T-helper 22 cell (primary cell): Measurements from ENCODE around the gene GOLGA1.

Source experiments
- DNase-seq: peaks from one replicate; pipeline ENCODE4 v3.0.0-alpha.2; 2020; ENCODE audit warnings: low read depth

The GOLGA1 gene

DNA sequence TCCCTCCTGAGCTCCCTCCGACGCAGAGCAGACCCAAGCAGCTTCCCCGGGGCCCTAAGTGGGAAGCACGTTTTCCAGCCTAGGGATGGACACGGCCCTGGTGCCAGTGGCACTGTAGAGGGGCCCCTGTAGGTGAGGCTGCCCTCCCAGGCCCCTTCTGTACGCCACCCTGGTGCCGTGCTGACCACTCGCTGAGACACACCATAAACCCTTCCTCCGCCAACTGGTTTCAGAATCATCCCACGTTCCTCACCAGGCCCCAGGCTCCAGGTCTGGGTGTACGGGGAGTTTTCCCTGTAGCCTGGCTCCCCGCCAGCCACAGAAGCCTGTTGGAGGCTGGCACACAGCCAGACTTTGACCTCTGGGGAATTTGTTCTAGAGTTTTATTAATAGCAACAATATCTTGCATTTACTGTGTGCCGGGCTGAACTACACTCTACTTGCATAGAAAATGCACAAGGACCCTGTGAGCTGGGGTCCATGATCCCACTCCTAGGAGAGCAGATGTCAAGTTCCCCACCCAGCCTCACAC, 105.8 kb downstream of the GOLGA1 start:
- DNase-seq: no peak

DNA sequence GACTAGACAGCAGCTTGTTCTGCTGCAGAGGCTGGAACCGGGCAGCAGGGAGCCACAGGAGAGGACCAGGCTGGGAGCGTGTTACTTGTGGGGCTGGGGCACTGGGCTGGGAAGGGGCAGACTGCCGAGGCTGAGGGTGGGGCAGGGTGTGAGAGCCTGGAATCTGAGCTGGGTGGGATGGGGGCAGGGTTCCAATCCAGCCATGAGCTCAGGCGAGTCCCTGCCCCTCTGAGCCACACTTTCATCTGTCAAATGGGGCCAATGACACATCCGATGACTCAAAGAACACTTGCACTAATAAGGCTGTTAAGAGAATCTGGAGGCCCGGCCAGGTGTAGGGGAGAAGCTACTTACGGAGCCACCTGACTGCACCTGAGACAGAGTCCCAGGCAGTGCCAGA, 106.3 kb downstream of the GOLGA1 start:
- DNase-seq: no peak

DNA sequence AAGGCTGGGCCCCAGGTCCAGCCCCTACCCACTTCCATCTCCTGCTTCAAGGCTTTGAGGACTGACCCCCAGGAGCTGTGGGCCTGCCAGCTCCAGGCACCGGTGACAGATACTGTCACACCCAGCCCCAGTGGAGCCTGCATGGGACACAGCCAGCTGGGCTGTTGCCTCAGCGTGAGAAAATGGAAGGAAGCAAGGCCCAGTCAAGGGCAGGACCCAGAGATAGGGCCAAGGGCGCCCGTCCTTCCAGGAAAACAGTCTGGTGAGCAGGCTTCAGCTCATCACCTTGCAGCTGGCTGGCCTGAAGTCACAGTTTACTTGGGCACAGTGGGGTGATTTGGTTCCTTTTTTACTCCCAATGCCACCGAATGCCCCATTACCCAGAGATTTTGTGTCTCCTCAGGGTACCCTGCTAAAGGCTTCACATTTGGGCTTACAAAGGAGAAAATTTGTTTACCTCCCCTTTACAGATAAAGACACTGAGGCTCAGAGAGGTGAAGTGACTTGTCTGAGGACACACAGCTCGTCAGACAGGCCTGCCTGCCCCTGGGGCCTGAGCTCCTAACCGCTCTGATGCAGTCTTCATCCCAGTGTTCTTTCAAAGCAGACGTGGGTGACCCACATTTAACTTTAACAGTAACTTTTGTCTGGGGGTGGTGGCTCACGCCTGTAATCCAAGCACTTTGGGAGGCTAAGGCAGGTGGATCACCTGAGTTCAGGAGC, 109.1 kb downstream of the GOLGA1 start:
- no peak for DNase-seq

DNA sequence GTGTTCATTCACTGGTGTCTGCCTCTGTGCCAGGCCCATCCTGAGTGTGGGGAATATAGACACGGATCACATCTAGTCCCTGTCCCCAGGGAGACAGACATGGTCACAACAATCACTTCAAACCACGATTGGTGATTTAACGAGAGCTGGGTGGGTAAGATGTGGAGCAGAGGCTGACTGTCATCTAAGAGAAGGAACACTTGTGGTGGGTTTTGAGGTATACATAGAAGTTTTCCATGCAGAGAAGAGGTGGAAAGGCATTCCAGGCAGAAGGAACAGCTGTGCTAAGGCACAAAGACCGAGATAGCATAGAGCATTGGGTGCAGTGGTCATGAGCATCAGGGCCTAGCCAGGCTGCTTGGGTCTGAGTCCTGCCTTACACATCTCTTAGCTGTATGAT, 110.3 kb downstream of the GOLGA1 start:
- DNase-seq: no peak

DNA sequence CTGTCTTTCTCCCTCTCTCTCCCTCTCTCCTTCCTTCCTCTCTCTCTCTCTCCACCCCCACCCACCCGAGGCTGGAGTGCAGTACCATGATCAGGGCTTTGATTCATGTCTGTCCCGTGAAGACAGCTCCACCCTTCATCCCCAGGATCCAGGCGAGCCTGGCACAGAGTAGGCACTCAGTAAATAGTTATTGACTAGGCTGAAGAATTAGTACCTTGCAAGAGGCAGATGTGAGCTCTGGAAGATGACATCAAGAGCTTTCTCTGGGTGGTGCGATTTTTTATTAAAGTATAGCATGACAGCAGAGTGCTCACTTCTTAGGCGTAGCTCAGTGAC, 111.6 kb downstream of the GOLGA1 start:
- no peak for DNase-seq

DNA sequence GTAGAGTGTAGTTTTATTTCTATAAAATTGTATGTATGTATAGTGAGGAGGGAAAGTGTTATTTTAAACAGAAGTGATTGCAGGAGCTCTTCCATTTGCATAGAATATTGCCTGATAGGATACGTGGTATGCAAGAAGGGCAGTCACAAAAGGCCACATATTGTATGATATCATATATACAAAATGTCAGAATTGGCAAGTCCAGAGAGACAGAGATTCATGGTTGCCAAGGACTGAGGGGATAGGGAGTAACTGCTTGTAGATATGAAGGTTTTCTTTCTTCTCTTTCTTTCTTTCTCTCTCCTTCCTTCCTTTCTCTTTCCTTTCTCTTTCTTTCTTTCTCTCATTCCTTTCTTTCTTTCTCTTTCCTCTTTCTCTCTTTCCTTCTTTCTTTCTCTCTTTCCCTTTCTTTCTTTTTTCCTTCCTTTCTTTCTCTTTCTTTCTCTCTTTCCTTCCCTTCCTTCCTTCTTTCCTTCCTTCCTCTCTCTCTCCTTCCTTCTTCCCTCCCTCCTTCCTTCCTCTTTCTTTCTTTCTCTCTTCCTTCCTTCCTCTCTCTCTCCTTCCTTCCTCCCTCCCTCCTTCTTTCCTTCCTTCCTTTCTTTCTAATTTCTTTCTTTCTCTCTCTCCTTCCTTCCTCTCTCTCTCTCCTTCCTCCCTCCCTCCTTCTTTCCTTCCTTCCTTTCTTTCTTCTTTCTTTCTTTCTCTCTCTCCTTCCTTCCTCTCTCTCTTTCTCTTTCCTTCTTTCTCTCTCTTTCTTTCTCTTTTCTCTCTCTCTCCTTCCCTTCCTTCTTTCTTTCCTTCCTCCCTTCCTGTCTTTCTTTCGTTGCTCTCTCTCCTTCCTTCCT, 112.2 kb downstream of the GOLGA1 start:
- no peak for DNase-seq
